Measurements from ENCODE around the gene MYLK.

DNA sequence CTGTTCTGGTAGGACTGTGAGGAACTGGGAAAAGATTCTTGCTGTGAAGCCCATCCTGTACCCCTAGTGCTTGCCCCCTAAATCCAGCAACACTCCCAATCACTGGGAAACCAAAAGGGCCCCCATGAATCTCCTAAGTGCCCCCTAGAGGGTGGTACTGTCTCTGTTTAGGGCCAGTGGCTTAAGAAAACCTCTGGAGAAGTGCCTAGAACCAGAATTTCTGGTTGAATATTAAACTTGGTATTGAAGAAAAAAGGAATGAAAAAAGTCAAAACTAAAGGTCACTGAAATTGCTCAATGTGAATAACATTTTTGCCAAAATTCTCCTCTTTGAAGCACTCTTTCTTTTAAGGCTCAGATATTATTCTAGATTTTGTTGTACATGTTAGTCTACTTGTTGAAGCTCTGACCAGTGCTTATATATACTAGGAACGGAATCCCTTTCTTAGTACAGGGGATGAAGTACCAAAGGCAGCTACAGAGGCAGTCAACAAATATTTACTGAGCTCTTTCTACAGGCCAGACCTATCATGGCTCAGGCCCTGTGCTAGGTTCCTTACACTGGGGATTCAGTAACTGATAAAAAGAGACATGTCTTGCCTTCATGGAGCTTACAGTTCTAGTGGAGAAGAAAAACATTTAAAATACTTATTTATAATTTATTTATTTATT lies 138.8 kb downstream of the MYLK start:
- TF ChIP-seq CTCF (IDR thresholded peaks at IDR 0.05) = no peak
- TF ChIP-seq EZH2 (IDR thresholded peaks at IDR 0.05; ENCODE audit: borderline replicate concordance, insufficient read depth, low read depth, low read length, poor library complexity, severe bottlenecking) = no peak

Data from B cell (primary cell).